VCaP (cell line): ENCODE measurements around the gene HRH3.

Source experiments
- H3K27ac ChIP-seq: fragments of 450-650 bp; 2 replicates; pipeline ENCODE4 v1.5.1; 2017
- TF ChIP-seq, protein P1 (sequence below): fragments of 450-650 bp; conservative IDR thresholded peaks from 2 replicates; pipeline ENCODE4 v1.5.1; 2017; ENCODE audit warnings: mild to moderate bottlenecking, moderate library complexity

Gene HRH3

GRCh38 chr20:62168890-62169435 lies 51.1 kb downstream of the HRH3 start:
- TF ChIP-seq, protein P1, sequence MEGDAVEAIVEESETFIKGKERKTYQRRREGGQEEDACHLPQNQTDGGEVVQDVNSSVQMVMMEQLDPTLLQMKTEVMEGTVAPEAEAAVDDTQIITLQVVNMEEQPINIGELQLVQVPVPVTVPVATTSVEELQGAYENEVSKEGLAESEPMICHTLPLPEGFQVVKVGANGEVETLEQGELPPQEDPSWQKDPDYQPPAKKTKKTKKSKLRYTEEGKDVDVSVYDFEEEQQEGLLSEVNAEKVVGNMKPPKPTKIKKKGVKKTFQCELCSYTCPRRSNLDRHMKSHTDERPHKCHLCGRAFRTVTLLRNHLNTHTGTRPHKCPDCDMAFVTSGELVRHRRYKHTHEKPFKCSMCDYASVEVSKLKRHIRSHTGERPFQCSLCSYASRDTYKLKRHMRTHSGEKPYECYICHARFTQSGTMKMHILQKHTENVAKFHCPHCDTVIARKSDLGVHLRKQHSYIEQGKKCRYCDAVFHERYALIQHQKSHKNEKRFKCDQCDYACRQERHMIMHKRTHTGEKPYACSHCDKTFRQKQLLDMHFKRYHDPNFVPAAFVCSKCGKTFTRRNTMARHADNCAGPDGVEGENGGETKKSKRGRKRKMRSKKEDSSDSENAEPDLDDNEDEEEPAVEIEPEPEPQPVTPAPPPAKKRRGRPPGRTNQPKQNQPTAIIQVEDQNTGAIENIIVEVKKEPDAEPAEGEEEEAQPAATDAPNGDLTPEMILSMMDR, result no peak
- no peak overlapping the region for H3K27ac ChIP-seq

- TF ChIP-seq, protein P1, result no peak
- no peak overlapping the region for H3K27ac ChIP-seq
Observed at GRCh38 chr20:62168061-62168460, 52.0 kb downstream of the HRH3 start.

- no peak overlapping the region for H3K27ac ChIP-seq
- TF ChIP-seq, protein P1, result no peak
Observed at GRCh38 chr20:62167474-62167873, 52.6 kb downstream of the HRH3 start.

DNA sequence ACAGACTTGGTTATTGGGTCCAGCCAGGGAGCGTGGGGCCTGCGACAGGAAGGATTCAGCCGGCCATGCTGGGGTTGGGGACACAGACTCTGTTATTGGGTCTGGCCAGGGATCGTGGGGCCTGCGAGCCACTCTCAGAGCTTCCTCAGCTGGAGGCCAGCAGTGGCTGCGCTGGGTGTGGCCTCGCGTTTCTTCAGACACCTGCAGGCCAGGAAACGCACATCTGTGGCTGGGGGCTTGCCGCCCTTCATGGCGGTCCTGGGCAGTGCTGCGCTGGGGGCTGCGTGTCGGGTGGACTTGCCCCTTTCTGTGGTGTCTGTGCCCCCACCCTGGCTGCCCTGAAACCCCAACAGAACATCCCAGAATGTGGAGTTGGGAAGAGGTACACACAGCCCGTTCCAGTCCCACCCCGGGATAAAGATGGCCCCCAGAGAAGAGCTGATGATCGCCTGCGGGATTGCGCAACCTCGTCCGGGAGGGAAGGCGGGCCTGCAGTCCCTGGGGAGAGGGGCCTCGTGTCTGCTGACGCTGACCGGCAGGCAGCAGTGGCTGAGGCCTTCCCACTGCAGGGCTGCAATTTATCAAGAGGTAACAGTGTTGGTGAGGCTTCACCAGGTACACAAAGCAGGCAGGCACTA lies 54.2 kb downstream of the HRH3 start:
- H3K27ac ChIP-seq, result no peak overlapping the region
- TF ChIP-seq, protein P1, result no peak
